ENCODE data around the gene POU6F2.
"Not testable (repeated sequence)": the region's sequence is repeated elsewhere in the genome, so short reads cannot be mapped to it uniquely, and the experiment has no call there.

POU6F2 gene

DNA sequence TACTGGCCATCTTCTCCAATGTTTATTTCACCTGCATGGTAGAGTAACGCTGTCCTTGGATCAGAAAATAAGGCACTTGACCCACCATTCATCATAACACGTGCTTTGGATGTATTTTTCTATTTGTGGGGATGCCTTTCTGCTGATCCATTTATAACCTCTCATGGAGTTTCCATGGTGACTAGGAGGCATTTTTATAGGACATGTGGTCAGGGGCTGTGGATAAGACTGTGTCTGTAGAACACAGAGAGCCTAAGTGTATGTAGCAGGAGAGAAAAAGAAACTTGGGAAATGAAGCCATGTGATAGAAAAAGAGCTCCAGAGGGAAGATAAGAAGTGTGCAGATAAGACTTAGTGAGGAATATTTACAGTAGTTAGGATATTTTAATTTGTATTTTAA lies 184.2 kb downstream of the POU6F2 start:
- Mint-ChIP-seq H3K36me3 (ENCODE audit: insufficient read depth) (no peaks in the 10 kb centered on the region), H3K4me3 (no peak overlapping the region), H3K27ac (no peak overlapping the region), H3K9me3 (no peaks in the 10 kb centered on the region), H3K27me3 (peaks cover 0 to 7% of the 10 kb centered on the region in 2 donors), H3K4me1 (ENCODE audit: low read depth in 2 of 2) (no peaks in the 10 kb centered on the region)
- ATAC-seq (replicated peaks) (no peak), DNase-seq (no peak)

DNA sequence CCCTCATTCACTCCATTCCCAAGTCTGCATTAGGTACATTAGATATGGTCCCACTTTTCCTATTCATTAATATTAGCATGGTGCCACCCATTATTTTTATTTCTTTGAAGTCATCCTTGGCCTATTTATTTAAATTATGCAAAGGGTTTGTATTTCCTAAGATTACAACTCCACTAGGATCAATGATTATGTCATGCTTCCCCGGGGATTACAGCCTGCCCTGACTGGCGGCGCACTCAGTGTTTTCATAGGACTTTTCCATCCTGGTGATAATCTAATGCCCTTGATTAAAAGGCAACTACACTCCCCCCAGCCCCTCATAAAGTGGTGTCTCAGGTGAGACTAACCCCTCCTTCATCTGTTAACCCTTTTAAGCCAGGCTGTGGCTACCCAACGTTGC lies 187.2 kb downstream of the POU6F2 start:
- Mint-ChIP-seq H3K4me3 (no peak overlapping the region), H3K27ac (no peak overlapping the region), H3K27me3 (peaks cover 0 to 5% of the 10 kb centered on the region in 2 donors), H3K4me1 (ENCODE audit: low read depth in 2 of 2) (no peaks in the 10 kb centered on the region), H3K36me3 (ENCODE audit: insufficient read depth) (no peaks in the 10 kb centered on the region), H3K9me3 (no peaks in the 10 kb centered on the region)
- DNase-seq = no peak
- ATAC-seq (replicated peaks) = no peak

DNA sequence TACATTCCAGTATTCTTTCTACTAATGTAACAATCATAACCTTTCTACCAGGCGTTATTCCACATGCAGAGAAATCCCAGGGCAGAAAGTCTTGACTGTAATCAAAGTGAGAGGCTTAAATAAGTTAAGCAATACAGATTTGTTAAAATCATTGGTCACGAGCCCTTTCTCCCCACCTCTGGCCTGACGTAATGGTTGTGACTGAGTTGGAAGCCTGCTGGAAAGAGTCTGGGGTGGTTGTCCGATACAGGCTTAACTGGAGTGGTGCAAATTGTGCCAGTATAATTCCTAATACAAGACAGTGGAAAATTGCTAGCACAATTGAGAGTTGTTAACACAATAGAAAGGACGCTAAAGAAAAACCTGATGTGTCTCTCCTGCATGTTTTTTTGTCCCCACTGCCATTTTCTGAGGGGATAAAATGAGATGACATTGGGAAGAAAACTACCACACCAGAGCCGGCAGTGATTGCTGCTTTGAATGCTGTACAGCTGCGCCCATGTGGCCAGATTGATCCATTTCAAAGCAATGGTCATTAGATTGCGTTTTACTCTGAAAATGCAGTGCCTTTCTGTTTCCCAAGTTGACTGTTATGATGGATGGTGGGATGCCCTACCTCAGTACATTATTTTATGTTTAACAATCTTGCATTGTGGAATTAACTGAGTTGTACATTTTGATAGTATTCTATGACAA lies 190.8 kb downstream of the POU6F2 start:
- Mint-ChIP-seq H3K27me3 (peaks cover 0 to 3% of the 10 kb centered on the region in 2 donors), H3K9me3 (no peaks in the 10 kb centered on the region), H3K4me1 (ENCODE audit: low read depth in 2 of 2) (no peaks in the 10 kb centered on the region), H3K27ac (no peak overlapping the region), H3K4me3 (no peak overlapping the region), H3K36me3 (ENCODE audit: insufficient read depth) (no peaks in the 10 kb centered on the region)
- DNase-seq (no peak), ATAC-seq (replicated peaks) (no peak)

DNA sequence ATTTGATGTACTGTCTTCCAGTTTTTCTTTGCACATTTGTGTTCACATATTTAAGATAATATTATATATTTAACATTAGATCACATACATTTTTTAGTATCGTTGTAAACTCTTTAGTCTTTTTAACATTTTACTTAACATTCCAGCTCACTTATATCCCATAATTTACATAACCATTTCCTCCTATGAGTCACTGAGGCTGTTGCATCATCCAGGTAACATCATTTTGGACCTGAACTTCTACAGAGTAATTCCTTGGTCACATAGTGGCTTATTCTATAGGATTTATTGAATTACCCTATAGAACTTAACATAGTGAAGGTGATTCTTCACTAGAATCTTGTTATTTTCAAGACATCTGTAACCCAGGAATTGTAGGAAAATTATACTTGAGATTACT lies 194.4 kb downstream of the POU6F2 start:
- peaks cover 0 to 2% of the 10 kb centered on the region in 2 donors for H3K9me3 Mint-ChIP-seq
- peaks cover 0 to 10% of the 10 kb centered on the region in 2 donors for H3K27me3 Mint-ChIP-seq
- H3K36me3 Mint-ChIP-seq (ENCODE audit: insufficient read depth) = no peaks in the 10 kb centered on the region
- no peak overlapping the region for H3K4me3 Mint-ChIP-seq
- DNase-seq (no peak), ATAC-seq (replicated peaks) (no peak)
- H3K4me1 Mint-ChIP-seq (ENCODE audit: low read depth in 2 of 2) = no peaks in the 10 kb centered on the region
- no peak overlapping the region for H3K27ac Mint-ChIP-seq

DNA sequence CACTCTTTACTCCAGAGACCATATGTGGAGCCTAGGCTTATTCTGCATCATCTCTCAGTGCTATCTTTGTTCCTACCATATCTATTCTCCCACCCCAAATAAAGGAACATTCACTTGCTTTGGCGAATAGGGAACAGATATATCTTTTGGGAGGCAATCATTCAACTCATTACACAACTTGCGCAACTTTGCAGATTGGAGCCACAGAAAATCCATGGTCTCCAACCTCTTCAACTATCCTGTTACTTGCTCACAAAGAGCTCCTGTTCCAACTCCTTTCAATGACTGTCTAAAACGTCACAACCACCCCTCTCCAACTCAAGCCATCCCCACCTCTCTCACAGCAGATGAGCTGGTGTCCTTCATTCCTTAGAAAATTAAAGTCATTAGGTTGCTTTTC lies 203.7 kb downstream of the POU6F2 start:
- no peaks in the 10 kb centered on the region for H3K4me1 Mint-ChIP-seq (ENCODE audit: low read depth in 2 of 2)
- H3K36me3 Mint-ChIP-seq (ENCODE audit: insufficient read depth) = no peaks in the 10 kb centered on the region
- H3K27ac Mint-ChIP-seq = no peak overlapping the region
- no peak overlapping the region for H3K4me3 Mint-ChIP-seq
- ATAC-seq (replicated peaks) (no peak), DNase-seq (no peak)
- no peaks in the 10 kb centered on the region for H3K27me3 Mint-ChIP-seq
- H3K9me3 Mint-ChIP-seq = no peaks in the 10 kb centered on the region

DNA sequence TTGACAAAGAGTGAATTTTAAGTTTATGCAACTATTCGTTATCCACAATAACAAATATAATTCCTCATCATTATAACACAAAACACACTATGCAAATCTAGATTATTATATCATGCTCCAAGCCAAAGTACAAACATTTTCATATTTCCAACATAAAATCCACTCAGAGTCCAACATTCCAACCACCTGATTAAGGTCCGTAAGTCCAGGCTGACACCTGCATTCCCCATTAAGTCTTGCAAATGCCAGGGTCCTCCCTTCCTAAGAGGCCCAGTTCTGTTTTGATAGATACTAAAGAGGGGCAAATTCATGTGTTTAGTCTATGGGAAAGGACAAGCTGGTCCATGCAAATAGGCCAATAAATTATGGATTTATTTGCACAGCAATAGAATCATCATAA lies 206.1 kb downstream of the POU6F2 start:
- no peak for ATAC-seq (replicated peaks)
- no peaks in the 10 kb centered on the region for H3K36me3 Mint-ChIP-seq (ENCODE audit: insufficient read depth)
- H3K27ac Mint-ChIP-seq = no peak overlapping the region
- DNase-seq = no peak
- no peaks in the 10 kb centered on the region for H3K9me3 Mint-ChIP-seq
- H3K4me1 Mint-ChIP-seq (ENCODE audit: low read depth in 2 of 2) = no peaks in the 10 kb centered on the region
- no peaks in the 10 kb centered on the region for H3K27me3 Mint-ChIP-seq
- H3K4me3 Mint-ChIP-seq = no peak overlapping the region

DNA sequence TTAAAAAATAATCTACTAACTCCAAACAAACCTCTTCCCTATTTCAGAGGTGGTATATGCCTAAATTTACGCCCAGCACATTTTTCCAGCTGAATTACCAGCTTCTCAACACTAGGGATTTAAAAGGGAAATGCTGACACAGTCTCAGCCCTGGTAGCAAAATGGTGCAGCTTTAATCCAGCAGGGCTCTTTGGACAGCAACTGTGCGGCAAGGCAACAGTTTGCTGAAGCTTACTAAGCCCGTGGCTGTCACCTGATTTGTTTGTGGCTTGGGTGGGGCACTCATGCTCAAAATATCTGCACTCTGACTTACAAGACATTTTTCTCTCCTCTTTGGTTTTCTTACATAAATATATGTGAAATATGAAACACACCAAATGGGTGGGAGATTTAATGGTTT lies 206.7 kb downstream of the POU6F2 start:
- Mint-ChIP-seq H3K36me3 (ENCODE audit: insufficient read depth) (no peaks in the 10 kb centered on the region), H3K9me3 (no peaks in the 10 kb centered on the region), H3K4me1 (ENCODE audit: low read depth in 2 of 2) (no peaks in the 10 kb centered on the region), H3K27ac (no peak overlapping the region), H3K27me3 (peaks cover 0 to 3% of the 10 kb centered on the region in 2 donors), H3K4me3 (no peak overlapping the region)
- ATAC-seq (replicated peaks) = no peak
- no peak for DNase-seq

DNA sequence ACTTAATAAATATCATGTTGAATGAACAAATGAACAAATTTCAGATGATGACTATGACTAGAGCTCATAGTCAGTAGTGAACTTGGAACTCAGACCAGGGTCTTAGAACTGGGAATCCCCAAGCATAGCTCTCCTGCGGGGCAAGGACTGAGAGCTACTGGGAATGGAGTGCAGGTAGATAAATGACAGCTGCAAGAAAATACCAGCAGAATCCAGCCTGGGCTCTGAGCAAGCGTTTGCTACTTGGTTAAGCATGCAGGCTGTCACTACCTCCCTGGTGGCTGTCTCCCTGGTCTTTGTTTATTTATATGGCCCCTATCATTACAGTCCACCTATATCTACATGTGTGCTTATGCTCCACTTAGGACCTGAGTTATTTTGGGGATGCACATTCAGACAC lies 208.4 kb downstream of the POU6F2 start:
- no peaks in the 10 kb centered on the region for H3K4me1 Mint-ChIP-seq (ENCODE audit: low read depth in 2 of 2)
- no peak for ATAC-seq (replicated peaks)
- no peaks in the 10 kb centered on the region for H3K36me3 Mint-ChIP-seq (ENCODE audit: insufficient read depth)
- H3K27me3 Mint-ChIP-seq = peaks cover 5 to 10% of the 10 kb centered on the region in 2 donors
- H3K4me3 Mint-ChIP-seq = no peak overlapping the region
- no peak overlapping the region for H3K27ac Mint-ChIP-seq
- no peak for DNase-seq
- no peaks in the 10 kb centered on the region for H3K9me3 Mint-ChIP-seq

DNA sequence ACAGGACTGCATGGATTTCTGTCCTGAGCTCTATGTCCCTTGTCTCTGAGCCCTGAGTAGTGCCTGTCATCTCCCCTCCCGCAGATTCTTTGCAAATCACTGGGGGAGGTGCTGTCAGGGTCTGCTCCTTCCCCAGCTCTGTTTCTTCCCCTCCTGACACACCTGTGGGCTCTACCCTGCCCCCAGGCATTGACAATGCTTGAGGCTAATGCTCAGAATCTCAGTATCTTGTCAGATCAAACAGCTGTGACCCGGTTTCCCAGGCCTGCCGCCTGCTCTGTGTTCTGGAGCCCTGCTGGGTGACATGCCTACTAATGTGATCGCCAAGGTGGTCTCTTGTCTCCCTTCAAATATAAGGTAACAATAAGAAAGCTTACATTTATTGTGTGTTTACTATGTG lies 209.0 kb downstream of the POU6F2 start:
- H3K4me3 Mint-ChIP-seq = no peak overlapping the region
- H3K4me1 Mint-ChIP-seq (ENCODE audit: low read depth in 2 of 2) = no peaks in the 10 kb centered on the region
- H3K9me3 Mint-ChIP-seq = no peaks in the 10 kb centered on the region
- no peak for ATAC-seq (replicated peaks)
- peaks cover 5 to 10% of the 10 kb centered on the region in 2 donors for H3K27me3 Mint-ChIP-seq
- H3K36me3 Mint-ChIP-seq (ENCODE audit: insufficient read depth) = no peaks in the 10 kb centered on the region
- no peak for DNase-seq
- H3K27ac Mint-ChIP-seq = no peak overlapping the region

DNA sequence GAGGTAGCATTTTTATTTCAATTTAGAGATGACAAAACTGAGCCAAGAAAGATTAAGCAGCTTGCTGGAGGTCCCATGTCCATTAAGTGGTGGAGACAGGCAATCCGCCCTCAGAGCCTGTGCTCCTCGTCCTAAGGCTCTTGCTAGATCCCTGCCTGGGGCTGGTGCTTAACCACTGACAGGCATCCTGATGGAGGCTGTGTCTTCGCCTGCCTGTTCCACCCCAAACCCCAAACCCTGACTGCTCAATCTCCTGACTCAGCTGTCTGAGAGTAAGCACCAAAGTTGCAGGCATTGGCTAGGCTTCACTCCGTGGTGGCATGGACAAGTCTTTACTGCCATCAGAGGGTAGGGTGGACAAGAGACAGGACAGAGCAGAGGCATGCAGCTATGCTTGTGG lies 209.4 kb downstream of the POU6F2 start:
- H3K9me3 Mint-ChIP-seq = no peaks in the 10 kb centered on the region
- H3K27me3 Mint-ChIP-seq = peaks cover 5 to 10% of the 10 kb centered on the region in 2 donors
- no peaks in the 10 kb centered on the region for H3K4me1 Mint-ChIP-seq (ENCODE audit: low read depth in 2 of 2)
- no peak for ATAC-seq (replicated peaks)
- no peaks in the 10 kb centered on the region for H3K36me3 Mint-ChIP-seq (ENCODE audit: insufficient read depth)
- no peak overlapping the region for H3K27ac Mint-ChIP-seq
- H3K4me3 Mint-ChIP-seq = no peak overlapping the region
- DNase-seq = no peak

DNA sequence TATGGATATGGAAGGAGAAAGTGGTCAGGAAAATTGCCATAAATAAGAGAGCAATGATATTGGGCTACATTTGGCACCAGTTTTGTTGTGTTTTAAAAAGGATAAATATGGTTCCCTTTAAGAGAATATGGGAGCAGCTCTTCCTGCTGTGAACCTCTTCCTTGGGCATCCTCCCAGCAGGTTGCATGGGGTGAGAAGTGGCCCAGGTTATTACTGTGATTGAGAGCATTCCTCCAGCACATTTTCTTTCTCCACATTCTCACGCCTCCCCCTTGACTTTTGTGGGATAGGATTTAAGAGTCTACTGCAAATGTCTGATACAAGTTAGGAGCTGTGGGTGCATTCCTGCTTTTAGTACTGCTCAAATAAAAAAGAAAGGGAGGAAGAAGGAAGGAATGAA lies 214.8 kb downstream of the POU6F2 start:
- H3K4me3 Mint-ChIP-seq = no peak overlapping the region
- H3K27me3 Mint-ChIP-seq = peaks cover 10 to 13% of the 10 kb centered on the region in 2 donors
- DNase-seq (no peak), ATAC-seq (replicated peaks) (no peak)
- H3K4me1 Mint-ChIP-seq (ENCODE audit: low read depth in 2 of 2) = no peaks in the 10 kb centered on the region
- H3K9me3 Mint-ChIP-seq = no peaks in the 10 kb centered on the region
- H3K36me3 Mint-ChIP-seq (ENCODE audit: insufficient read depth) = no peaks in the 10 kb centered on the region
- H3K27ac Mint-ChIP-seq = no peak overlapping the region

DNA sequence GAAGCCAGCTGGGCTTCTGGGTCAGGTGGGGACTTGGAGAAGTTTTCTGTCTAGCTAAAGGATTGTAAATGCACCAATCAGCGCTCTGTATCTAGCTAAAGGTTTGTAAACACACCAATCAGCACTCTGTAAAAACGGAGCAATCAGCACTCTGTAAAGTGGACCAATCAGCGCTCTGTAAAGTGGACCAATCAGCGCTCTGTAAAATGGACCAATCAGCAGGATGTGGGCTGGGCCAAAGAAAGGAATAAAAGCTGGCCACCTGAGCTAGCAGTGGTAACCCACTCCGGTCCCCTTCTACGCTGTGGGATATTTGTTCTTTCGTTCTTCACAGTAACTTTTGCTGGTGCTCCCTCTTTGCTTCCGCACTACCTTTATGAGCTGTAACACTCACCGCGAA lies 216.7 kb downstream of the POU6F2 start:
- not testable (repeated sequence) for H3K9me3 Mint-ChIP-seq; H3K36me3 Mint-ChIP-seq (ENCODE audit: insufficient read depth); H3K4me3 Mint-ChIP-seq; H3K4me1 Mint-ChIP-seq (ENCODE audit: low read depth in 2 of 2); DNase-seq; ATAC-seq (replicated peaks); H3K27ac Mint-ChIP-seq
- H3K27me3 Mint-ChIP-seq = peaks cover 7 to 13% of the 10 kb centered on the region in 2 donors

DNA sequence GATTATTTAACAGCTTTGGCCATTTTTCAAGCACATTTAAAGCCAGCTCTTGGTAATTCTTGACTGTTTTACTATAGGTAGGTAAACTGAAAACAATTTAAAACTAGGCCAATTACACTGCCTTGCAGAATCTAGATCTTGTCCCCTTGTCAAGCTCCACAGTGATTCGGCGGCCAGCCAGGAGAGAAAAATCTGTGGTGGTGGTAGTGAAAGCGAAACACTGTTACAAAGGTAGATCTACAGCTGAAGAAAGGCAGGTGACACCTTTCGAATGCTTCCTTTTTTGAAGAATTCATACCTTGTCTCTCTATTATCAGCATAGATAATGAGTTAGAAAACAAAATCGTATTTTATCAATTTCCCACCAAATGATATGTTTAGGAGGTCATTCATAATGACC lies 218.3 kb downstream of the POU6F2 start:
- Mint-ChIP-seq H3K9me3 (no peaks in the 10 kb centered on the region), H3K36me3 (ENCODE audit: insufficient read depth) (no peaks in the 10 kb centered on the region), H3K27me3 (peaks cover 0 to 9% of the 10 kb centered on the region in 2 donors), H3K27ac (no peak overlapping the region), H3K4me1 (ENCODE audit: low read depth in 2 of 2) (no peaks in the 10 kb centered on the region), H3K4me3 (no peak overlapping the region)
- DNase-seq (no peak), ATAC-seq (replicated peaks) (no peak)

DNA sequence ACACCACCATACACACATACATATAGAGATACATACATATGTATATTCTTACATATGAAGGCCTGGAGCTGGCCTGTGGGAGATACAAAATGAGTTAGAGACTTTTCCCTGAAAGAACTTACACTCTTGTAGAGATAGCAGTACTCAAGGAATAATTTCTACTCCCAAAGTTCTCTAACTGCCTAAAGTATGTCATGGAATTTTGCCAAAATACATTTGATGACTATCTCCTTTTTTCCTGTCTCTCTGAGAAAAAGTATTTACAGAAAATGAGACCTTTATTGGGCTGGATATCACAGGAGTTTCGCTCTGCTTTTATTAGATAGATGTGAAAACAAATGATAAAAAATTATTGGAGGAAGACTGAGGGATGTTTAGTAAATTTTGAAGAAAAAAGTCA lies 220.1 kb downstream of the POU6F2 start:
- H3K9me3 Mint-ChIP-seq = no peaks in the 10 kb centered on the region
- no peak overlapping the region for H3K4me3 Mint-ChIP-seq
- peaks cover 0 to 1% of the 10 kb centered on the region in 2 donors for H3K27me3 Mint-ChIP-seq
- H3K36me3 Mint-ChIP-seq (ENCODE audit: insufficient read depth) = no peaks in the 10 kb centered on the region
- H3K27ac Mint-ChIP-seq = no peak overlapping the region
- ATAC-seq (replicated peaks) (no peak), DNase-seq (no peak)
- no peaks in the 10 kb centered on the region for H3K4me1 Mint-ChIP-seq (ENCODE audit: low read depth in 2 of 2)

DNA sequence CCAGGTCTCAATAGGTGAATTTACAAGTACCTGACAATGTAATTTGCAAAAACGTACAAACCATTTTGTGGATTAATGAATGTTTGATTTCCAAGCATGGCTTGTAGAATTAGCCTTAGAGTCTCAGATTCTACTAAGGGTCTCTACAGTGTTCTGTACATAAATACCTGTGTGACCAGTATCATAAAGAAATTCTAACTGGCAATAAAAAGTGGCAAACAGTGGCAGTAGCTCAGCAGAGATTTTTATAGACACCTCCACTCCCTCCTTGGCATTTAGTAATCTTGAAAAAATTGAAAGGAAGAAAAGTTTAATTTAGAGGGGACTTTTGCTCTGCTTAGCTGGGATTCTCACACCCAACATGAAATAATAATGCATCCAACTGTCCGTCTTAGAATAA lies 220.8 kb downstream of the POU6F2 start:
- DNase-seq (no peak), ATAC-seq (replicated peaks) (no peak)
- Mint-ChIP-seq H3K4me3 (no peak overlapping the region), H3K4me1 (ENCODE audit: low read depth in 2 of 2) (no peaks in the 10 kb centered on the region), H3K27me3 (no peaks in the 10 kb centered on the region), H3K36me3 (ENCODE audit: insufficient read depth) (no peaks in the 10 kb centered on the region), H3K9me3 (no peaks in the 10 kb centered on the region), H3K27ac (no peak overlapping the region)
